Hindlimb muscle (tissue), 1 donor: ENCODE measurements around the gene GPR161. TPM values are rescaled to one million over a fixed set of nuclear protein-coding genes. Genes with fewer than 3 reads are reported as not detected.

Source experiments
- DNase-seq: peaks from one replicate; pipeline ENCODE4 v3.0.0-alpha.2; 2013
- polyA plus RNA-seq: library from polyadenylated mRNA; unstranded; fragments of 120-200 nt; gene quantifications from one replicate; pipeline ENCODE4 v1.2.1, GENCODE V29; 2013; ENCODE audit not compliant: insufficient read length

Gene GPR161
- polyA plus RNA-seq, 1 donor: 12.5 TPM

GRCh38 chr1:168104535-168104934 lies 32.2 kb downstream of the GPR161 start:
- no peak for DNase-seq

GRCh38 chr1:168102487-168102886 lies 34.2 kb downstream of the GPR161 start:
- DNase-seq: no peak

GRCh38 chr1:168101336-168101735 lies 35.4 kb downstream of the GPR161 start:
- DNase-seq: no peak

GRCh38 chr1:168100315-168101002 lies 36.3 kb downstream of the GPR161 start:
- DNase-seq: no peak

- DNase-seq: no peak
These were observed 37.4 kb downstream of the GPR161 start for GRCh38 chr1:168099337-168099801.

GRCh38 chr1:168098534-168099320 lies 38.0 kb downstream of the GPR161 start:
- no peak for DNase-seq

- DNase-seq: no peak
These were observed 38.7 kb downstream of the GPR161 start for GRCh38 chr1:168097921-168098528.

GRCh38 chr1:168096296-168097165 lies 40.2 kb downstream of the GPR161 start:
- no peak for DNase-seq

GRCh38 chr1:168095476-168095875 lies 41.3 kb downstream of the GPR161 start:
- no peak for DNase-seq

- DNase-seq: no peak
These were observed 43.1 kb downstream of the GPR161 start for GRCh38 chr1:168093616-168094015.

- no peak for DNase-seq
These were observed 44.0 kb downstream of the GPR161 start for GRCh38 chr1:168092566-168093355.

GRCh38 chr1:168091720-168092550 lies 44.8 kb downstream of the GPR161 start:
- no peak for DNase-seq

GRCh38 chr1:168091063-168091462 lies 45.7 kb downstream of the GPR161 start:
- no peak for DNase-seq

GRCh38 chr1:168090395-168090794 lies 46.3 kb downstream of the GPR161 start:
- no peak for DNase-seq

- DNase-seq: no peak
These were observed 46.8 kb downstream of the GPR161 start for GRCh38 chr1:168089979-168090337.

GRCh38 chr1:168089326-168089978 lies 47.3 kb downstream of the GPR161 start:
- DNase-seq: no peak

- no peak for DNase-seq
These were observed 48.0 kb downstream of the GPR161 start for GRCh38 chr1:168088511-168089325.

- no peak for DNase-seq
These were observed 49.0 kb downstream of the GPR161 start for GRCh38 chr1:168087696-168088095.

GRCh38 chr1:168086438-168086837 lies 50.3 kb downstream of the GPR161 start:
- no peak for DNase-seq
